ENCODE measurements around the gene MTRR. TPM values are rescaled to one million over a fixed set of nuclear protein-coding genes. Genes with fewer than 3 reads are reported as not detected.

The MTRR gene
- total RNA-seq, 1 experiment from 2014 or later: 46.9 TPM

- no peak for TF ChIP-seq E2F4 (CRISPR knock-in tag; IDR thresholded peaks at IDR 0.05; ENCODE audit: borderline replicate concordance, low read depth)
- no peak for TF ChIP-seq SOX15 (CRISPR knock-in tag; IDR thresholded peaks at IDR 0.05)
- no peak for TF ChIP-seq IRF1 (CRISPR knock-in tag; IDR thresholded peaks at IDR 0.05)
- TF ChIP-seq ZBTB43 (CRISPR knock-in tag; IDR thresholded peaks at IDR 0.05): no peak
- no peak for TF ChIP-seq ZNF671 (CRISPR knock-in tag; IDR thresholded peaks at IDR 0.05)
- TF ChIP-seq RELA (CRISPR knock-in tag; IDR thresholded peaks at IDR 0.05; ENCODE audit: borderline replicate concordance): no peak
- no peak for TF ChIP-seq MAX (CRISPR knock-in tag; IDR thresholded peaks at IDR 0.05)
These were observed 26.4 kb upstream of the MTRR start (continued) for GRCh38 chr5:7842531-7842930.

- no peak overlapping the region for H3K27ac Mint-ChIP-seq
- no peak overlapping the region for H3K4me3 Mint-ChIP-seq
- peaks cover 12% of the 10 kb centered on the region for H3K9me3 Mint-ChIP-seq
- TF ChIP-seq MLX (CRISPR knock-in tag; IDR thresholded peaks at IDR 0.05) (no peak), ELF4 (CRISPR knock-in tag; IDR thresholded peaks at IDR 0.05; ENCODE audit: low read depth) (no peak), RORB (CRISPR knock-in tag; IDR thresholded peaks at IDR 0.05) (no peak), MAX (CRISPR knock-in tag; IDR thresholded peaks at IDR 0.05) (no peak), ZBTB43 (CRISPR knock-in tag; IDR thresholded peaks at IDR 0.05) (no peak), ETV6 (CRISPR knock-in tag; IDR thresholded peaks at IDR 0.05) (no peak)
- H3K36me3 Mint-ChIP-seq: no peaks in the 10 kb centered on the region
- peaks cover 4% of the 10 kb centered on the region for H3K4me1 Mint-ChIP-seq
- peaks cover 73% of the 10 kb centered on the region for H3K27me3 Mint-ChIP-seq (ENCODE audit: low read depth)
- DNase-seq (ENCODE audit: low spot score) (no peak), ATAC-seq (no peak)
- ChIA-PET POLR2A (no interaction called here), CTCF (no interaction called here)
These were observed 24.0 kb upstream of the MTRR start for GRCh38 chr5:7844901-7845300.

- Mint-ChIP-seq H3K4me3 (no peak overlapping the region), H3K36me3 (no peaks in the 10 kb centered on the region), H3K4me1 (peaks cover 4% of the 10 kb centered on the region), H3K9me3 (peaks cover 11% of the 10 kb centered on the region), H3K27ac (no peak overlapping the region), H3K27me3 (ENCODE audit: low read depth) (peaks cover 70% of the 10 kb centered on the region)
- ATAC-seq: no peak
- POLR2A ChIA-PET: no interaction called here
- CTCF ChIA-PET: interaction anchor here (0.6 kb wide), 1 partner anchor 747 kb away, joined by 3 read pairs; no protein-coding TSS in a partner anchor
- no peak for TF ChIP-seq NR2C2 (CRISPR knock-in tag; IDR thresholded peaks at IDR 0.05)
- no peak for TF ChIP-seq IRF1 (CRISPR knock-in tag; IDR thresholded peaks at IDR 0.05)
- TF ChIP-seq FOXJ3 (CRISPR knock-in tag; IDR thresholded peaks at IDR 0.05; ENCODE audit: borderline replicate concordance): no peak
- TF ChIP-seq CDX4 (CRISPR knock-in tag; IDR thresholded peaks at IDR 0.05; ENCODE audit: borderline replicate concordance): no peak
- no peak for DNase-seq (ENCODE audit: low spot score)
These were observed 23.4 kb upstream of the MTRR start for GRCh38 chr5:7845557-7845956.

Measured in WTC11 (cell line).